ENCODE data around the gene ZNF430.

Gene ZNF430

GRCh38 chr19:21045028-21045427 is 24.6 kb downstream of the ZNF430 start:
- no peak overlapping the region for H3K4me3 ChIP-seq (ENCODE audit: low read length)
- no peak for TF ChIP-seq CTCF (IDR thresholded peaks at IDR 0.05; ENCODE audit: insufficient read depth, low read depth, low read length, missing control alignments)
- DNase-seq (ENCODE audit: low read depth), result no peak

- no peak for DNase-seq (ENCODE audit: low read depth)
- no peak for TF ChIP-seq CTCF (IDR thresholded peaks at IDR 0.05; ENCODE audit: insufficient read depth, low read depth, low read length, missing control alignments)
- H3K4me3 ChIP-seq (ENCODE audit: low read length), result no peak overlapping the region
Measured at GRCh38 chr19:21046489-21046888, 26.0 kb downstream of the ZNF430 start.

- no peak for TF ChIP-seq CTCF (IDR thresholded peaks at IDR 0.05; ENCODE audit: insufficient read depth, low read depth, low read length, missing control alignments)
- no peak for DNase-seq (ENCODE audit: low read depth)
- H3K4me3 ChIP-seq (ENCODE audit: low read length), result no peak overlapping the region
Measured at GRCh38 chr19:21047716-21048115, 27.3 kb downstream of the ZNF430 start.

- no peak overlapping the region for H3K4me3 ChIP-seq (ENCODE audit: low read length)
- no peak for DNase-seq (ENCODE audit: low read depth)
- no peak for TF ChIP-seq CTCF (IDR thresholded peaks at IDR 0.05; ENCODE audit: insufficient read depth, low read depth, low read length, missing control alignments)
Measured at GRCh38 chr19:21052902-21053301, 32.4 kb downstream of the ZNF430 start.

- H3K4me3 ChIP-seq (ENCODE audit: low read length), result no peak overlapping the region
- TF ChIP-seq CTCF (IDR thresholded peaks at IDR 0.05; ENCODE audit: insufficient read depth, low read depth, low read length, missing control alignments), result no peak
- DNase-seq (ENCODE audit: low read depth), result no peak
Measured at GRCh38 chr19:21065336-21065735, 44.9 kb downstream of the ZNF430 start.

GRCh38 chr19:21082011-21082975 is 61.8 kb downstream of the ZNF430 start, which contains the start of gene ZNF714:
TSS of gene ZNF714 (plus strand) at chr19:21082203. CDS start at chr19:21098269, 16,066 bp downstream.
- peak within 1 kb of the TSS; percentile 81 for H3K4me3 ChIP-seq (ENCODE audit: low read length)
- peak; percentile 96 for DNase-seq (ENCODE audit: low read depth)
- no peak for TF ChIP-seq CTCF (IDR thresholded peaks at IDR 0.05; ENCODE audit: insufficient read depth, low read depth, low read length, missing control alignments)
